Epithelial cell of esophagus (primary cell): ENCODE data around the gene ACCS.
A peak's percentile ranks its signal among the peaks of the same experiment; 100 is the strongest.

ENCODE experiments used
- DNase-seq: peaks from one replicate; pipeline ENCODE4 v3.0.0; 2010; ENCODE audit warnings: low read depth
- H3K4me3 ChIP-seq: 2 replicates; pipeline ENCODE4 v1.5.1; 2011; ENCODE audit warnings: mild to moderate bottlenecking, low read length, control low read depth
- TF ChIP-seq, protein P1 (sequence below): IDR thresholded peaks from 2 replicates; pipeline ENCODE4 v1.5.1; 2011; ENCODE audit warnings: low read depth, mild to moderate bottlenecking, low read length, control low read depth, inconsistent platforms; ENCODE audit not compliant: insufficient read depth; ENCODE audit errors: missing control alignments

The ACCS gene

DNA sequence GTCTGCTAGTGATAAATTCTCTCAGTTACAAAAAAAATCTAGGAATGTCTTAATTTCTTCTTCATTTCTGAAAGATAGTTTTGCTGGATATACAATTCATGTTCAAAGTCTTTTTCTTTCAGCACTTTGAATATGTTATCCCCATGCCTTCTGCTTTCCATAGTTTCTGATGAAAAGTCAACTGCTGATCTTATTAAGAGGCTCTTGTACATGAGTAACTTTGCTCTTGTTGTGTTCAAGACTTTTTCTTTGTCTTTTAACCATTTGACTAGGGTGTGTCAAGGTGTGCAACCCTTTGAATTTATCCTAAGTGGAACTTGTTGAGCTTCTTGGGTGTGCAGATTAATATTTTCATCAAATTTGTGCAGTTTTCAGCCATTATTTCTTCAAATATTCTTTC, 40.3 kb upstream of the ACCS start:
- DNase-seq: no peak
- TF ChIP-seq, protein P1, sequence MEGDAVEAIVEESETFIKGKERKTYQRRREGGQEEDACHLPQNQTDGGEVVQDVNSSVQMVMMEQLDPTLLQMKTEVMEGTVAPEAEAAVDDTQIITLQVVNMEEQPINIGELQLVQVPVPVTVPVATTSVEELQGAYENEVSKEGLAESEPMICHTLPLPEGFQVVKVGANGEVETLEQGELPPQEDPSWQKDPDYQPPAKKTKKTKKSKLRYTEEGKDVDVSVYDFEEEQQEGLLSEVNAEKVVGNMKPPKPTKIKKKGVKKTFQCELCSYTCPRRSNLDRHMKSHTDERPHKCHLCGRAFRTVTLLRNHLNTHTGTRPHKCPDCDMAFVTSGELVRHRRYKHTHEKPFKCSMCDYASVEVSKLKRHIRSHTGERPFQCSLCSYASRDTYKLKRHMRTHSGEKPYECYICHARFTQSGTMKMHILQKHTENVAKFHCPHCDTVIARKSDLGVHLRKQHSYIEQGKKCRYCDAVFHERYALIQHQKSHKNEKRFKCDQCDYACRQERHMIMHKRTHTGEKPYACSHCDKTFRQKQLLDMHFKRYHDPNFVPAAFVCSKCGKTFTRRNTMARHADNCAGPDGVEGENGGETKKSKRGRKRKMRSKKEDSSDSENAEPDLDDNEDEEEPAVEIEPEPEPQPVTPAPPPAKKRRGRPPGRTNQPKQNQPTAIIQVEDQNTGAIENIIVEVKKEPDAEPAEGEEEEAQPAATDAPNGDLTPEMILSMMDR: no peak
- no peak overlapping the region for H3K4me3 ChIP-seq

DNA sequence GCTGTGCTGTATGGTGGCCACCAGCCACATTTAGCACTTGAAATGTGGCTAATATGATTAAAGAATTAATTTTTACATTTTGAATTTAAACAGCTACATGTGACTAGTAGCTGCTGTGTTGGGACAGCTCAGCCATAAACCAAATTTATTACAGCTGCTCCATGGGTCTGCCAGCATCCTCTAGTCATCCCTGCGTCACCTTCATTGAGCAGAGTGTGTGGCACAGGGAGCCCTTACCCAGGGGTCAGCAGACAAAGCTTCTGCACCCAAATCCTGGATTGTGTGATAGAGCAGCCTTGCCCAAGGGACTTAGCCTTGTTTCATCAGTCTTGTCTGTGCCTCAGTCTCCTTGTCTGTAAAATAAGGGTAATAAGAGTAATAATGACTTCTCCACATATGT, 37.7 kb upstream of the ACCS start:
- DNase-seq: no peak
- H3K4me3 ChIP-seq: no peak overlapping the region
- TF ChIP-seq, protein P1: no peak

DNA sequence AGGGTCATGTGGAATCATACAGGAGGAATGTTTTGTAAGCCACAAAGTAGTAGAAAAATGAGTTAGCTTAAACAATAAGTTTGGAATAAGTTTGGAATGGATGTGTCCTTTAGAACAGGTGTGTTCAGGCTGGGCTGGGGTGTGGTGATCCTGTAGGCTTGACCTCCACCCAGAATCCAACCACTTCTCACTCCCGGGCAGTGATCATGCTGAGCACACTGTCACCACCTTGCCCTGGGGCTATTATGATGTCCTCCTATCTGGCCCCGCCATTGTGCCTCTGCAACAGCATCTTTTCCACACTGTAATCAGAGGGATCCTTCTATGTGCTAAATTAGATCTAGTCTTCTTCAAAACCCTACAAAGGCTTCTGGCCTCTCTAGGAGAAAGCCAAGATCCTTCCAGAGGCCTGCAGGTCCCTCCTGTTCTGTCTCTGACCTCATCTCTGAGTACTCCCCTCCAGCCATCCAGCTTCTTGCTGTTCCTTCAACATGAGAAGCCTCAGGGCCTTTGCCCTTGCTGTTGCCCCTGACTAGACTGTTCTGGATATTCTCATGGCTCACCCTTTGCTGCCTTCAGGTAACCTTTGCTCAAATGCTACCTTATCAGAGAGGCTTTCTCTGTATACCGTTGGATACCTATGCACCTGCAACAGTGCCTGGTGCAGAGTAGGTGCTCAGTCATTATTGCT, 37.1 kb upstream of the ACCS start:
- no peak overlapping the region for H3K4me3 ChIP-seq
- TF ChIP-seq, protein P1: no peak
- DNase-seq: no peak

DNA sequence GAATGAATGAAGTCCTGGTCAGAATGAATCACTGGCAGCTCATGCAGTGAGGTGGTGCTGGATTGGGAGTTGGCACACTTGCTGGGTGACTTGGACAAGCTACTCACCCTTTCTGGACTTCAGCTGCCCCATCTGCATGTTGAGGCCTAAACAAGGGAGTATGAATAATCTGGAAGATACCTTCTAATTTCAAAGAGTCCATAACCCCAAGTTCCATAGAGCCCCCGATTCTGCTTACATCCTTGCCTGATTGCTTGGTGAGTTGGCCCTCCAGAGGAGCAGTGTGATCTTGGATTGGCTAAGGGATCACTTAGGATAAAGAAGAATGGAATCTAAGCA, 36.6 kb upstream of the ACCS start:
- DNase-seq: no peak
- TF ChIP-seq, protein P1: no peak
- no peak overlapping the region for H3K4me3 ChIP-seq

DNA sequence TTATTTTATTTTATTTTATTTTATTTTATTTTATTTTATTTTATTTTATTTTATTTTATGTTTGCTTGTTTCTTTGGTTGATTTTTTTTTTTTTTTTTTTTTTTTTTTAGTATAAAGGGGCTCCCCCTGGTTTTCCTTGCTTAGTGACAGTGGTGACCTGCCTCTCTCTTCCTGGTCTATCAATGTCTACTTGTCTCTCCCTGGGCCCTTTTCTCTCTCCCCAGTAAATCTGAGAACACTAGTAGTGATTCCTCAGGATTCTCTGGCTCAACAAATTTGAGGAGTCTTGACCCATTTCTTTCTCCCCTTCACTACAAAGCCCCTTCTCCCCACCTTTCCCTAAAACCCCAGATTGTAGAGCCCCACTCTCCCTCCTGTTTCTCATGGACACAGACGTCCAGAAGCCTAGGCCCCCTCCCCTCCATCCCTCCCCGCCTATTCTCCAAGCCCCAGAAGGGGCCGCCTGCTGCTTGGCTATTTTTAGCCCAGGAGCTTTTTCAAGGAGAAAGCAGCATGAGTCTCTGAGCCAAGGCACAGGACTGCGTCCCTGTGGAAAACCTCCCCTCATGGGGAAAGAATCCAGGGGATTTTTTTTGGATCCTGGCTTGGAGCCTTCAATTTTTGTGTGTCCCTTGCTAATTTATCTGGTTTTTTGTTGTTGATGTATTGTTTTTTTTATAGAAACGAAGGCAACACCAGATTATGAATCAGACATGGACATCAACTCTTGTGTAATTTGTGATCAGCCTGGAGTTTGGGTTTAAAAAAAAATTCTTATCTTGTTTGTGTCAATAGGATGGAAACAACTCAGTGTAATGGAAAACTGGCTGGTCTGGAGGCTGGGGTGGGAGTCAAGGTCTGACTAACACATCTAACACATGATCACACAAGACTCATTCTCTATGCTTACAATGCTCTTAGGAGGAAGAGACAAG, 35.8 kb upstream of the ACCS start:
- TF ChIP-seq, protein P1: no peak
- H3K4me3 ChIP-seq: no peak overlapping the region
- peak; percentile 27 for DNase-seq

DNA sequence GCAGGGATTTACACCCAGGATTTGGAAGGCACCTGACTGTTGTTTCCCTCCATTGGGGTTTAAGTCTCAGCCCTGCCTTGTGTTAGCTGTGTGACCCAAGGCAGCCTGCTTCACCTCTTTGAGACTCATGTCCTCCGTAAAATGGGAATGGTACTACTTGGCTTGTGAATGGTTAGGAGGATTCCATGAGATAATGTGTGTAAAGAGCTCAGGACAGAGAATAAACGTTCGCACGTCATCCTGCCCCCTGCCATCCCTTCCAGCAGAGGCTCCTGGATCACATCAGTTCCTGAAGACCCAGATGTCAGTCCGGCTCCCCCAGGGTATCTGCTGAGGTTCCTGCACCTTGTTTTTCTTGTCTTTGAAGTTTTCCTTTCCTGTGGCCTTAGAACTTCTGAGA, 35.1 kb upstream of the ACCS start:
- H3K4me3 ChIP-seq: no peak overlapping the region

More for the DNA sequence above, 35.1 kb upstream of the ACCS start:
- DNase-seq: no peak
- TF ChIP-seq, protein P1: no peak
